Panc1 (cell line): ENCODE results near the gene PLET1. TPM values are rescaled to one million over a fixed set of nuclear protein-coding genes. Genes with fewer than 3 reads are reported as not detected.

Experiments
- ATAC-seq: fragments of 200-7000 bp; cut with Tn5 transposase; 2 replicates; pipeline ENCODE4 v1.9.1; 2020; ENCODE audit warnings: mild to moderate bottlenecking, moderate library complexity
- BruUV-seq: library from RNA; stranded (reverse); fragments of 400-500 nt; replicated peaks from 2 replicates; lab custom pipeline; 2021; lab: Mats Ljungman, UMichigan
- CTCF ChIA-PET: fragments of 300-600 bp; sonication (Branson Sonifier 250); formaldehyde crosslinking; loops from one replicate; lab custom pipeline; 2022; ENCODE audit warnings: antibody characterized with exemption; lab: Charles Lee
- POLR2A ChIA-PET: fragments of 300-600 bp; sonication (Branson Sonifier 250); formaldehyde crosslinking; loops from one replicate; lab custom pipeline; 2022; ENCODE audit warnings: antibody characterized with exemption; lab: Charles Lee
- DNase-seq: peaks from one replicate; pipeline ENCODE4 v3.0.0-alpha.2; 2010; ENCODE audit warnings: low read depth, low spot score
- H3K27ac ChIP-seq: 2 replicates; pipeline ENCODE4 v1.5.1; 2011; ENCODE audit warnings: mild to moderate bottlenecking, low read length, inconsistent platforms
- H3K27me3 ChIP-seq: fragments of 200-500 bp; sonication (Bioruptor generic); 2 replicates; pipeline ENCODE4 v1.6.0; 2014; ENCODE audit warnings: low read length, inconsistent platforms; ENCODE audit not compliant: control insufficient read depth, insufficient read depth
- H3K36me3 ChIP-seq: fragments of 200-500 bp; sonication (Bioruptor generic); 2 replicates; pipeline ENCODE4 v1.5.1; 2014; ENCODE audit warnings: inconsistent platforms, mild to moderate bottlenecking, low read length, moderate library complexity; ENCODE audit not compliant: control insufficient read depth, insufficient read depth
- H3K4me1 ChIP-seq: 2 replicates; pipeline ENCODE4 v1.5.1; 2011; ENCODE audit warnings: inconsistent platforms, mild to moderate bottlenecking, low read length, moderate library complexity; ENCODE audit not compliant: control insufficient read depth, insufficient read depth
- H3K4me3 ChIP-seq, 2 experiments: 2 replicates each; pipeline ENCODE4 v1.5.1; 2011 to 2012; ENCODE audit warnings: low read depth in 2 of 2, low read length in 2 of 2, mild to moderate bottlenecking in 2 of 2, inconsistent platforms in 1 of 2, moderate library complexity in 1 of 2
- H3K9me3 ChIP-seq: fragments of 200-500 bp; sonication (Bioruptor generic); 2 replicates; pipeline ENCODE4 v1.5.1; 2014; ENCODE audit warnings: low read depth, mild to moderate bottlenecking, inconsistent platforms, low read length, moderate library complexity; ENCODE audit not compliant: control insufficient read depth, insufficient read depth
- CTCF ChIP-seq: fragments of 450-650 bp; IDR thresholded peaks from 2 replicates; pipeline ENCODE4 v1.5.1; 2017; ENCODE audit warnings: mild to moderate bottlenecking
- POLR2AphosphoS5 ChIP-seq: IDR thresholded peaks from 2 replicates; pipeline ENCODE4 v1.6.1; 2012; ENCODE audit warnings: mild to moderate bottlenecking, low read depth, low read length, moderate library complexity
- REST ChIP-seq, 2 experiments: IDR thresholded peaks; 2 replicates each; pipeline ENCODE4 v1.6.1; 2011 to 2012; ENCODE audit warnings: low read depth in 2 of 2, control low read depth in 1 of 2, low read length in 1 of 2, mild to moderate bottlenecking in 1 of 2, moderate library complexity in 1 of 2; ENCODE audit not compliant: insufficient read depth in 1 of 2
- SIN3A ChIP-seq: IDR thresholded peaks from 2 replicates; pipeline ENCODE4 v1.6.1; 2012; ENCODE audit warnings: low read depth, mild to moderate bottlenecking, low read length, moderate library complexity, borderline replicate concordance; ENCODE audit not compliant: insufficient read depth
- TCF7L2 ChIP-seq: IDR thresholded peaks from 2 replicates; pipeline ENCODE4 v1.6.1; 2011; ENCODE audit warnings: mild to moderate bottlenecking, low read depth, low read length, inconsistent platforms
- in situ Hi-C: cut with HindIII; loops from 2 replicates; pipeline ENCODE4 v1.10.0; 2016; ENCODE audit warnings: low sequenced_read_pairs, low pct_unique_long_range_greater_than_20kb
- intact Hi-C: fragments of 100-400 bp; cut with micrococcal nuclease; formaldehyde crosslinking; loops from one replicate; pipeline ENCODE4 v1.10.0; 2022; ENCODE audit not compliant: unreplicated experiment
- total RNA-seq: library from RNA; stranded (reverse); gene quantifications from one replicate; pipeline ENCODE4 v1.2.1, GENCODE V29; 2021; ENCODE audit not compliant: unreplicated experiment

Gene PLET1
- total RNA-seq, 1 experiment from 2014 or later, result not detected

GRCh38 chr11:112212710-112213109 lies 48.0 kb downstream of the PLET1 start:
- no peaks in the 10 kb centered on the region for H3K27me3 ChIP-seq
- no peaks in the 10 kb centered on the region for H3K36me3 ChIP-seq
- intact Hi-C loops, result no loop called here
- DNase-seq, result no peak
- TF ChIP-seq CTCF (no peak), SIN3A (no peak), REST (IDR thresholded peaks at IDR 0.05; ENCODE audit: insufficient read depth in 1 of 2, low read depth in 2 of 2, low read length in 1 of 2) (no peak), POLR2AphosphoS5 (no peak), TCF7L2 (no peak)
- H3K4me1 ChIP-seq, result no peaks in the 10 kb centered on the region
- ChIA-PET POLR2A (interaction anchor here (0.5 to 0.7 kb wide), 2 partner anchors 42 to 75 kb away, joined by 3 to 7 read pairs; no protein-coding TSS in a partner anchor), CTCF (no interaction called here)
- no peaks in the 10 kb centered on the region for H3K9me3 ChIP-seq
- H3K27ac ChIP-seq, result no peak overlapping the region
- in situ Hi-C loops, result no loop called here
- ATAC-seq, result no peak
- BruUV-seq, result no TSS peak
- H3K4me3 ChIP-seq, result no peak overlapping the region

- no peaks in the 10 kb centered on the region for H3K9me3 ChIP-seq
- intact Hi-C loops (no loop called here), in situ Hi-C loops (no loop called here)
- BruUV-seq, result no TSS peak
- DNase-seq (no peak), ATAC-seq (no peak)
- H3K4me3 ChIP-seq, result no peak overlapping the region
- H3K4me1 ChIP-seq, result no peaks in the 10 kb centered on the region
- POLR2A ChIA-PET, result interaction anchor here (0.5 kb wide), 1 partner anchor 76 kb away, joined by 3 read pairs; no protein-coding TSS in a partner anchor
- no peak overlapping the region for H3K27ac ChIP-seq
- no peaks in the 10 kb centered on the region for H3K27me3 ChIP-seq
- no peaks in the 10 kb centered on the region for H3K36me3 ChIP-seq
- CTCF ChIA-PET, result no interaction called here
- TF ChIP-seq TCF7L2 (no peak), SIN3A (no peak), POLR2AphosphoS5 (no peak), REST (IDR thresholded peaks at IDR 0.05; ENCODE audit: insufficient read depth in 1 of 2, low read depth in 2 of 2, low read length in 1 of 2) (no peak)
Measured at GRCh38 chr11:112212290-112212689, 48.4 kb downstream of the PLET1 start.
